CD4-positive, alpha-beta T cell treated with Interleukin-1 beta for 1 hour (primary cell): ENCODE measurements around the gene ZDHHC22.

Experiments used
- DNase-seq, 2 donors: peaks; one replicate each; pipeline ENCODE4 v3.0.0-alpha.2; 2020 to 2022

ZDHHC22 gene

DNA sequence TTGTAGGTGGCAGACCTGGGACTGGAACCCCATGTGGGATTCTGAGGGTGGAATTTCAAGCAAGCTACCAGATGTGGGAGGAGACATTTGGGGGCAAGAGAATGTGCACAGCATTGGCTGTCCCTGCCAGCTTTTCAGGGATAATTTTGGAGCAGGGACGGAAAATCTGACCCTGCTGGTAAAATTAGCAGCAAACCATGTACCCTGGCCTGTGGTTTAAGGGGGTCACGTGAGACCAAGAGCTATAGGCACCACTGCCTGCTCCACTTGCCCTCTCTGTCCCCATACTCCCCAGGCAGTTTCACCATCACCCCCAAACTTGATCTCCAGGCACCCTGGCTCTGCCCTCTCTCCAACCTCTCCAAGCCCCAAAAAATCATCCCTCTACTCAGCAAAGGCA lies 13.5 kb upstream of the ZDHHC22 start:
- DNase-seq: no peak

DNA sequence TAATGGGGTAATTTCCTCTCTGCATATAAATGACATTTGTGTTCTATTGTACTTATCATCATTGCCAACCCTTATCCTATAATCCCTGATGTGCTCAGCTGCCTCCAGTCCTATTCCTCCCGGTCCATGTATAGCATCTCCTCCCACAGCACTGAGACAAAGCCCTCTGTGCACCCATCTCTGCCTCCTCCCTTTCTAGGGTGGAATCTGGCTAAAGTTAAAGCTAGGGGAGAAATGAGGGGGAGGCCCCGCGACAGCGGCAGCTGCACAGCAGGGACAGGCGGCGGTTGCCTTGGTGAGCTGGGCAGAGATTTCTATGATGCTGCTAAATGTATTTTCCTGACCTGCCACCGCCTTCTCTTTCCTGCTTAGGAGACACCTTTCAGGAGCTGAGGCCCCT lies 12.8 kb upstream of the ZDHHC22 start:
- DNase-seq: no peak

DNA sequence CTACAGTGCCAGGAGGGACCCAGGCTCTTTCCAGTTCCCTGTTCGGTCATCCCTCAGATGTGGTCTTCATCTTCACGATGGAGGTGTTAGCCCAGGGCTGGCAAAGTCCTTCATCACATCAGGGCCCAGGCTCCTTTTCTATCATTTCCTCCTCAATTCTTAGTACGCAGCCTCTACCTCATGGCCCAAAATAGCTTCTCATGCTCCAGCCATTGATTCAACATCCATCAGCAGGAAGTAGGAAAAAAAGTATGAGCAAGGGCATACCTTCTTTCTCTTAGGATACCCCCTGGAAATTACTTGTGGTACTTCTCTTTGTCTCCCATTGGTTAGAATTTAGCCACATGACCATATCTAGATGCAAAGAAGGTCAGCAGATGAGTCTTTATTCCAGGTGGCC lies 12.2 kb upstream of the ZDHHC22 start:
- no peak for DNase-seq

DNA sequence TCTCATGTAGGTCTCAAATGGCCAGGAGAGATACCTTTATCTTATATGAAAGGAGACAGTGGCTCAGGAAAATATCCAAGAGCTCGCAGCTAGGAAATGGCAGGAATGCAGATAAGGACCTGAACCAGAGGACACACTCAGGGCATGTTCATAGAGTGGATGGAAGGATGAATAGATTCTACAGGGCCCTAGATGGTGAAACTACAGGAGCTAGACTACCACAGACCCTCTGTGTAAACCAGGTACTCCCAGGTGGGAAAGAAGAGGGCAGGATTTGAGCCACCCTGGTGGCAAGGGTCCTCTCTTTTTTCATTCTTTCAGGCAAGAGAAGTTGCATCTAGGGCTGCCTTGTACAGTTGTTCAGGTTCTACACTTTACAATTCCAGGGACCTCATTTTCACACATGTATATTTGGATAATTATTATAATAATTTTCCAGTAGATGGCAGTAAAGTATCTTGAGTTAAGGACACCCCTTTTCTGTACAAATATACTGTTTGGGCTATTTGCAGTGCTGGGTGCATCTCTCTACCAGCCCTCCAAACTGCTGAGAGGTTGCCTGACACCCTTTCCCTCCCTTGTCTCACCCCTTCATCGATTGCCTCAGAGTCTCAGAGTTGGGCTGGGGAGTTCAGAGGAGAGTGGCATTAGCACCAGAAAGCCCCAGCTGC lies 10.5 kb upstream of the ZDHHC22 start:
- no peak for DNase-seq

DNA sequence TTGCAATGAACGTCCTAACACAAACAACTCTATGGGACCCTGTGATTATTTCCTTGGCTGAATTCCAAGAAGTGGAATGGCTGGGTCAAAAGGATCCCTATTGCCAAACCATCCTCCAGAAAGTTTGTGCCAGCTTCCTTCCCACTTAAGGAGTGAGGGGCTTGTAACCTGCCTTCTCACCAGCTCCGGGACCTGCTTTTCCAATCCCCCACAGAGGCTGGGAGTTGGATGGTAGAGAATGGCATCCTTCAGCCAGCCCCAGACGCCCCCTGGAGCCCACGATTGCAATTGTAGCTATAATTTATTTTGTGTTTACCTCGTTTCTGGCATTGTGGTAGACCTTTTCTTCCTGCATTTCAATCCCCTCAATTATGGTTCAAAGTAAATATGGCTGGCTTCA lies 9.7 kb upstream of the ZDHHC22 start:
- DNase-seq: no peak

DNA sequence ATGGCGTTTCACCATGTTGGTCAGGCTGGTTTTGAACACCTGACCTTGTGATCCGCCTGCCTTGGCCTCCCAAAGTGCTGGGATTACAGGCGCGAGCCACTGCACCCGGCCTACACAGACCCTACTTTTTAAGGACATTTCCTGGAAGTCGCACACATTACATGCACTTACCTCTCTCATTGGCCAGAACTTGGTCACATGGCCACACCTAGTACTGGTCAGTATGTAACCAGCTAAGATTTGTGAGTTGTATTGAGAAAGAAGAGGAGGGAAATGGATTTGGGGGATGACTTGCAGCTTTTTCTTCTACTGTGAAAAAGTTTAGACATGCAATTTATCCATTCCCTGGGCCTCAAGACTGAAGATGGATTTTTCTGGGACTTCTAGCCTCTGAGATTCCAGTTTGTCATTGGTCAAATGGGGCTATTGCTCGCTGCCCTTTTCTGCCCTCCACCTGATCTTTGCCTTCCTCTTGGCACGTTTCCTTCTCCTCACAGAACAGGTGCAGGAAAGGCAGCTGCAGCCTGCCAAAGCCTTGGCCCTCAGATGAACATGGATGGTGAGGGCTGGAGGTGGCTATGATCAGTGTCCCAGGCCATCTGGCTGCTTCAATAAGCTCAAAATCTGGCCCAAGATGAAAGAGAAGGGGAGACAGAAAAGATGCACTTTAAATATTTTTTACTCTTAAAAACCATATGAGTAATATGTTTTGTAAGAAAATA lies 7.1 kb upstream of the ZDHHC22 start:
- no peak for DNase-seq

DNA sequence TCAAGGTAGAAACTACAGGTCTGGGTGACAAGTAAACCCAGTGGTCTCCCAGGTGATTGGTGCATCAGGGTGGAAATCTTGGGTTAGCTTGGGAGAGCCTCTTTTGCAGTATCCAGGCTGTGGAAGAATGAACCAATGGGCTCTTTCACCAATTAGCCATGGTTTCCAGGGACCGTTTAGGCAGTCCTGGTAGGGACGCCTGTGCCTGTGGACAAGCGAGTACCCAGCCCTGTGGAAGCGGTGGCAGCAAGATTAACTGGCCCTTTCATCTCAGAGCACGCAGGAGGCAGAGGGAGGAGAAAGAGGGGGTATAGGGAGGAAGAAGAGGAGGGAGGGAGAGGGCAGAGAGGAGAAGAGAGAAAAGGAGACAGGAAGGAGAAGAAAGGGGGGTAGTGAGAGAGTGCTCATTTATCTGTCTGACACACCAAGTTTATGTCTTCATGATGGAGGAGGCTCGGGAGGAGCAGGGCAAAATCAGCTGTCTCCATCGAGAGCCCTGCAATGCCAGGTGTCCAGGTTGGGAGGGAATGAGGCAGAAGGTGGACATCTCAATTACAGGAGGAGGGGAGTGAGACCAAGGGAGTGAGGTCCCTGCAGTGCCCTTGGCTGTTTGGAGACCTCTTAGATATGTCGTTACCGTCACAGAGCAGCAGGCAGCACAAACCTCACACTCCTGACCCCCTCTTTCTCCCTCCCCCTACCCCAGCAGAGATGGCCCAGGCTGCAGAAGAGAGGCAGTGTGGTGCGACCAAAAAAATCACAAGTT lies 4.6 kb upstream of the ZDHHC22 start:
- no peak for DNase-seq

DNA sequence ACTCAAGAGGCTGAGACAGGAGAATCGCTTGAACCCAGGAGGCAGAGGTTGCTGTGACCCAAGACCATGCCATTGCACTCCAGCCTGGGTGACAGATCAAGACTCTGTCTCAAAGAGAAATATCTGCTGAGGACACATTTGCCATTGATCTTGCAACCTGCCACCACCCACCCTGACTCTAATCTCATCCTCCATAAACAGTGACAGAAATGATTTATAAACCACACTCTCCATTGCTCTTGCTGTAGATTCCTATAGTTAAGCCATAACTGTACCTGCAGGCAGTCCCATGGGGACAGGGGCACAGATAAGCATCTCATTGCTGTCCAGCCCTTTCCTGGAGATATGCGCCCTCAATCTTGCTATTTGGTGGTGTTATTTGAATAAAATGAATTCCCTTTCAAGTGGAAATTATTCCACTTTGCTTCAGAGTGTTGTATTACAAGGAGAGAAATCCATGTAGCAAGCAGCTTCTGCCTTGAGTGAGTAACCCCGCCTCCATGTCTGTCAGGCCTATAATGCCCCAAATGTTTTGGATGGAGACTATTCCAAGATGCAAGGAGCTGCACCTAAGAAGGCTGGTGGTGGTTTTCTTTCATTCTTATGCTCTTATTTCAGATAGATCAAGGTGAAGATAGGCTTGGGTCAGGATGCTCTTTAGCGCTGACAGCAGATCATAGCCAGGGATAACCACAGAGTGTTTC lies 3.0 kb upstream of the ZDHHC22 start:
- no peak for DNase-seq

DNA sequence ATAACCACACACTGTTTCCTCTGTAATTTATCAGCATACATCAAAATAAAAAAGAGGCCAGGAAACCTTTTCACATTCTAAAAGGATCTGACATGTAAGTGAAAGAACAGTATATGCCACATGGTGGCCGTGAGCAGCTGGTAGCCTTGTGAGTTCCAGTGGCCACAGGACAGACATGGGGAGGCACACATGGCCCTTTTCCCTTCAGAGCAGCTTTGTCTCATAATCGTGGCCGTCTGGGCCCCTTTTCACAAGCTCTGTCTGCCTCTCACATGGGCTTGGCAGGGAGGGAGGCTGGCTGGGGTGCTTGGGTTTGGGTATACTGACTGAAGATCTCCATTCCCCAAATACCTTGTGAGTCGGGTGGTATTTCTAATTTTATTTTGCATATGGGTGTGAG lies 1.5 kb upstream of the ZDHHC22 start:
- no peak for DNase-seq

DNA sequence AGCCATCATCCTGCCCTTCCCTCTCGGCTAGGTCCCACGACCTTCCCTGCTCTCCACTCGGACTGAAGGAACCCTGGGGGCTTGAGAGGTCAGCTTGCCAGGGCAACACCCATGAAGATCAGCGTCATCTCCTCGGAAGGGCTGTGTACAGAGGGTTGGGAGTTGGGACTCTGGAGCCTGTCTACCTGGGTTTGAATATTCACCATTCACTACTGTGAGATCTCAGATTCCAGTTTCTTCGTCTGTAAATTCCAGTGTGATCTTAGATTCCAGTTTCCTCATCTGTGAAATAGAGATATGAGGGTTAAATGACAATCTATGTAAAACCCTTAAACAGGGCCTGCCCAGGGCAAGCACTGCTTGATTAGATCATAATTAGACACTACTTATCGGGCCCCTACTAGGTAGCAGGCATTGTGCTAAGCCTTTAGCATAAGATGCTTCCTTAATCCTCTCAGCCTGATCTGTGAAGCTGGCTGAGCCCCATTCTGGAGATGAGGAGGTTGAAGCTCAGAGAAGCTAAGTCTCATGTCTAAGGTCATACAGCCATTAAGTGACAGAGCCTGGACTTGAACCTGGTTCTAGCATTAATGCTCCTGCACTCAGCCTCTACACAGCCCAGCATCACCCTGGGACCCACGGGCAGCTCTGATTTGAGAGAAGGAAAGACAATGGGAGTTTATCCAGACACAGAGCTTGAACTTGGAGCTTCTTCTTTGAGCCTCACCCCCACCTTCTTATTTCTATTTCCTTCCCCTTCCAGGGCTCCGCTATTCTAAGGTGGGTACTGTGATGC lies 612 bp upstream of the ZDHHC22 start:
- no peak for DNase-seq

DNA sequence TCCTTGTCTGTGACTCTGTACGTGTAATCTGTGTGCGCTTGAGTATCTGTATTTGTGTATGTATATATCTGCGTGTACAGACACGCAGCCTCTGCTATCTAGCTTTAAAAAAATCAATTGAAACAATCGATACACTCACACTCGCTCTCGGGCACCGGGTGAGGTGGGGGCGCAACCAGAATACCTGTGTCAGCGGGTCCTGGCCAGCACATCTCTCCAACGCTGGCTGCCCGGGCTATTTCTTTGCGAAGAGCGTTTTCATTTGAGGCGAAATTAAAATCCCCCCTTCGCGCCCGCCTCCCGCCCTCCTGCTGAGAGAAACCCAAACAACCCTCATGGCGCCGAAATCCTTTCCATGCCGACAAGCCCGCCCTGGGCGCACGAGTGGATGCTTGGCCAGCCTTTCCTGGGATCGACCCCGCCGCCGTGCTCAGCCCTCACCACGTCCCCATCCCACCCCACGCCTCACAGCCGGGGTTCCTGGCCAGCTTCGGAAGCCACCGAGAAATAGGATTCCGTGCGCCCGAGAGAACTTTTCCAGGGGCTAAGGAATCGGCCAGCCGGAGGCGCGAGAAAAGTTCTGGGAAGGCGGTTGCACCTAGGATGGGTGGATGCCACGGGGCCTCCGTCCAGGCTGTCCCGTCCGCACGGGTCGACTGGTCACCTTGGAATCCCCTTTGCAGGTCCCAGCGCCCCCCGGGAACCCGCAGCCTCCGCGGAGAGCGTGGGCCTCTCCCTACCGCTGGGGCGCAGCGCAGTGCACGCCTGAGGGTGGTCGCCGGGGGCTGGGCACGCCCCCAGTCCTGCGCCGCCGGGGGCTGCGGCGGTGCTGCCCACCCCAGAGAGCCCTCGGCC lies 1.0 kb downstream of the ZDHHC22 start:
- no peak for DNase-seq

DNA sequence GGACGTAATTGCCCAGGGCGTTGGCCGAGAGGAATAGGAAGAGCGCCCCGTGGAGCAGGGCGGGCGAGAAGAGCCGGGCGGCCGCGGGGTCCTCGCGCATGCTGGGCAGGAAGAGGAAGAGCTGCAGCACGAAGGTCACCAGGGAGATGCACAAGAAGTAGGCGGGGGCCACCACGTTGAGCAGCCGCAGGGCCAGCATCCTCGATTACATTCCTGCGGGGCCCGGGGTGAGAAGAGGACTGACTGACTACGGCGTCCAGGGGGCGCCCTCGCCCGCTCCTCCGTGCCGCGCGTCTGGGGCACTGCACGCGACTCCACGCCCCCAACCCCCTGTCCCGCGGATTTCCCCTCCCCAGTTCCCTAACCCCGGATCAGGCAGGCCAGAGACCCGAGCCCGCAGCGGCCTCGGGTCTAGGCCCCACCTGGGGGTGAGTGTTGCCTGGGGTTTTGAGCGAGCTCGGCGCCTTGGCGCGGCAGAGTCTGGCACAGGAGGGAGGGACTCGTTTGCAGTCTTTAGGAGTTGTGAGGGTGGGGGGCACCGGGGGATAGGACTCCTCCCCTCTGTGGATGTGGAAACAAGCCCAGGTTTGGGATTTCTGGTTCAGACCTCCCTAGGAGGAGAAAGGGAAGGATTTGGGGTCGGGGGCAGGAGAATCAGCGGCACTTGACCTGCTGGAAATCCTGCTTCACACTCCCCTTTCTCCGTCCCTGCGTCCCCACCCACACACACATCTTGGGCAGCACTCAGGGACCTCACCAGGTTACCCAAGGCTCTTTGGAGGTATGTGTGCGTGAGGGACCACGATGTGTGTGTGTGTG lies 1.8 kb downstream of the ZDHHC22 start:
- peak; percentile 15 to 24 for DNase-seq

DNA sequence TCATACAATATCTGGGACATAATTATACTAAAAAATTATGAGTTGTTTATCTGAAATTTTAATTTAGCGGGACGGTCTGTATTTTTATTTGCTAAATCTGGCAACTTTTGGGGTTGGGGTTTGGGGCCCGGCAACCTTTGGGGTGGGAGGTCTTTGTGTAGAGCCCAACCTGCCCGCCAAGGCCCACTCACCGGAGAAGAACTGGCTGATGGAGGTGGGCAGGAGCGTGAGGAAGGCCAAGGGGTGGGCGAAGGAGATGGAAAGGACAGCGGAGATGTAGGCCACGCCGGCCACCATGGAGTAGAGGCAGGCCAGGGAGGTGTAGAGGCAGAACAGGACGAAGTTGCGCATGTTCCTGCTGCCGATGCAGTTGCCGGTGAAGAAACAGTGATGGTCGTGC lies 2.6 kb downstream of the ZDHHC22 start:
- DNase-seq: no peak

DNA sequence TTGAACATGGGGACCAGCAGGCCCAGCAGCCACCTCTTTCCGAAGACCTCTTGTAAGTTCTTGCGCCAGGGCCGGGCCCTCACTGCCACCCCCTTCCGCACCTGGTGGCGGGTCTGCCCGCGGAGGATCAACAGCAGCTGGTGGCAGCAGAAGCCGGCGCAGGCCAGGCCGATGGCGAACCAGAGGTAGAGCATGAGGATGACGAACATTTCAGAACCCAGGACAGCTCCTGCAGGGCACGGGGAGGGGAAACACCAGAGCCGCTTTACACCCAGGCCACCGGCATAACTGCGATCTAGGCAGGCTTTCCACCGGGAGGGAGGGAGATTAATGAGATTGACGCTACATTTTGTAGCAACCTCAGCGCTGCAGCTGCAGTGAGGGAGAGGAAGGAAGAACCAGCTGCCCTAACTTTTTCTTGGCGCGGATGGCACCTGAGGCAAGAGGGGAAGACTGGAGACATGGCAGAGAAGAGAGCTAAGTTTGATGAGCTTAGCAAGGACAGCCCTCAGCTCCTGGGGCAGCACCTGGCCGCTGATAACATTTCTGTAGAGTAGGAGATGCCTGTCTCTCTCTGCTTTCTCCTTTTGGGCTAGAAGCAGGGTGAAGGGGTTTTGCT lies 7.8 kb downstream of the ZDHHC22 start:
- peak; percentile 42 to 48 for DNase-seq

DNA sequence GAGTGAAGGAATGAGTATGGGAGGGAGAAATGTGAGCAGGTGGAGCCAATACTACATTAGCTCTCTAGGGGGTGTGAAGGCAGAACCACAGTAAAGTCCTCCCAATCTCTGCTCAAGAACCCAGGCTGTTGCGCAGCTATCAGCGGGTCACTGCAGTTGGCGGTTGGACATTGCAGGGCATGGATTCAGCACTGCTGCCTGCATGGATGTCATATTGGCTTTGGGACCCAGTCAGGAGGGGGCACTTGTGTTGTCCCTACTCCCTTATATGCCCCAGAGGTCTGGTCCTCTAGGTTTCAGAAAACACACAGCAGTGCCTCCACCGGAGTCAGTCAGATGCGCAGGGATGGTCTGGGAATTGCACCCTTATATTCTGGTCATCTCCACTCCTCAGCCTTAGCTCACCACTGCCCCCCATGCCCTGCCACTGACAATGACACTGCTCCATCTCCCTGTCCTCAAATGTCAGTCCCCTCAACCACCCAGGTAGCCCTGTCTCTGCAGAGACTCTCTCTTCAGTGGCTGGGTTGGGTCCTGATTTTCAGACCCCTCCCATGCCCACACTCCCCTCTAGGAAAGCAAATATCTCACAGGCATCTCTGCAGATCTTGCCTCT lies 9.6 kb downstream of the ZDHHC22 start:
- no peak for DNase-seq

DNA sequence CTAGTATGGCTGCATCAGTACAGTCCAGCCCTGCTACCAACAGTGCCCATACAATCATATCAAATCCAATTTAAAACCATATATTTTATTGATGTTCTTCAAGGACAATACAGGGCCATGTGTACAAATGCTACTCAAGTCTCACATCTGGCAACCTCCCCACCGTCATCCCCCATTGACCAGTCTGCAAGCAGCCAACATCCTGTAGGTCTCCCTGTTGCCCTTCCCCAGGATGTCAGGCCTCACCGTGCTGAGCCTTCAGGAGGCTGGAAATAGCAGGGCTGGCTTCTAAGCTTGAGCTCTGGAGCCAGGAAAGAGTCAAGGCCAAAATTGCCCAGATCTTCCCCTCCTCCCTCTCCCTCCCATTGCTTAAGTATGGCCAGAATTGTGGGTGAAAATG lies 10.4 kb downstream of the ZDHHC22 start:
- no peak for DNase-seq

DNA sequence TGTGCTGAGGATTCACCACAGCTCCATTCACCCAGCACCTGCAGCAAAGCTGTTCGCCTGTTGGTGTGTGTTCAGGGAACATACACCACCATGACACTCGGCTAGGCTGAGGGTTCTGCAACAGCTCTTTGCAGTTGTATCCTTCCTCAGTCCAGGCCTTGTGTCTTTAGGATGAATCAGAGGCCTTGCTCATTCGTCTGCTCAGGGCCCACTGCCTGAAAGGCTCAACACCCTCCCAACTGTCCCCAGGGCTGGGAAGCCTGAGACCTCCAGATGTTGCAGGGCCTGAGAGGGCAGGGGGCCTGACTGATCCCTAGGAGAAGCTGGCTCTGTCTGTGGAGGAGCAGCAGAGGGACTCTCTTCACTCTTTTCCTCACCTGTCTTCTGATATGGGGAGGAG lies 11.2 kb downstream of the ZDHHC22 start:
- DNase-seq: no peak

DNA sequence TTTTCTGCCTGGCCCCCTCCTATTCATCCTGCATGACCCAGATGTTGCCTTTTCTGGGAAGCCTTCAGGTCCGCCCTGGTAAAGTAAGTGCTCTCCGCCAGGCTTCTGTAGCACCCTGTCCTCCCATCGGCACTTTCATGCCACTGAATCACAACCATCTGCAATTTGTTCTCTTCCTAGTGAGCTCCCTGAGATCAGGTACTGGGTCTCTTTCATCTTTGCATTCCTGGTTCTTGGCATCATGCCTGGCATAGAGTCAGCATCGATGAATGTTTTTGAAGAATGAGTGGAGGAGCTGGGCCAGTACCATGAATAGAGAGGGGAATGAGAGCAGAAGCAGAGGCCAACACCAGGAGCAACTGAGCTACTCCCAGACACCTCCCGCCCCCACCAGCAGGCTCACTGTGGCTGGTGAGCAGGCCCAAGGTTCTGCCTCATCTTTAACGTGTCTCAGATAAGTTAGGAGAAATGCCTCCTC lies 13.1 kb downstream of the ZDHHC22 start:
- no peak for DNase-seq

DNA sequence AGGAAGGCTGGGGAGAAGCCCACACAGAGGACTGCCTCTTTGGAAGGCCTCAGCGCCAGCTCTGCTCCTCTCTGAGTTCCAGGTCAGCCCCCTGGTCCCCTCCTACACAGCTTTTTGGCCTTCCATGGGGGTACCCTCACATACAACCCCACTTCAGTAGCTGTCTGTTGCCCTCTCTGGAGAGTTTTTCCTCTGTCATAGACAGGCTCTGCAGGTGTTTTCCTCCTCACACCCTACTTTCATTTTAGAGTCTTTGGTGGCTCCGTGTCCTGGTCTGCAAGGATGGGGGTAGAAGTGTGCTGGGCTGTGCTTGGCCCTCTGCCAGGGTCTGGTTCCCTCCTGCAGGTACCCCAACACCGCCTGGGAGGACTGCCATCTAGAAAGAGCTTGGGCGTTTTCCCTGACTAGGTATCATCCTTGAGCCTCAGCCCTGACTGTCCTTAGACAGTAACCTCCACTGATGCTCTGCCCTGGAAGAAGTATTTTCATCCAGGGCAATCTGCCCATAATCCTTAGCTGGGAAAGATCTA lies 15.1 kb downstream of the ZDHHC22 start:
- no peak for DNase-seq
